ENCODE measurements around the gene SEPTIN3.

GRCh38 chr22:41974691-41975290 is 5.5 kb downstream of the SEPTIN3 start:
- TF ChIP-seq CTCF (IDR thresholded peaks at IDR 0.05), result no peak
- no peak for TF ChIP-seq POLR2A (IDR thresholded peaks at IDR 0.05)
